Spleen (tissue), 7 donors: Measurements from ENCODE around the gene TLR1.

Experiments
- CTCF ChIP-seq, 11 experiments: fragments of 200-600 bp in 7 of 11; fragments of 450-650 bp in 4 of 11; sonication (generic) in 4 of 11; IDR thresholded peaks in 8 of 11; conservative IDR thresholded peaks in 3 of 11; 1 replicate in 7 of 11; 2 replicates in 4 of 11; pipeline versions ENCODE4 v1.4.0 to v1.8.0; 2016 to 2021; ENCODE audit warnings: antibody characterized with exemption in 11 of 11, inconsistent platforms in 4 of 11, mild to moderate bottlenecking in 1 of 11
- POLR2A ChIP-seq, 3 donors: fragments of 450-650 bp; IDR thresholded peaks; one replicate each; pipeline ENCODE4 v1.5.1; 2017; ENCODE audit warnings: antibody characterized with exemption in 3 of 3, mild to moderate bottlenecking in 1 of 3
- POLR2AphosphoS5 ChIP-seq, 3 donors: sonication (generic); formaldehyde crosslinking; IDR thresholded peaks; one replicate each; pipeline ENCODE4 v1.5.1; 2017; ENCODE audit warnings: antibody characterized with exemption in 3 of 3
- donor health status: DM: no; HTN: no; CAD: no; lungs with moderate emphysema.
- donor health status: DM: no; HTN: no; CAD: no.
- donor health status: DM: no; HTN: no; CAD: no.

DNA sequence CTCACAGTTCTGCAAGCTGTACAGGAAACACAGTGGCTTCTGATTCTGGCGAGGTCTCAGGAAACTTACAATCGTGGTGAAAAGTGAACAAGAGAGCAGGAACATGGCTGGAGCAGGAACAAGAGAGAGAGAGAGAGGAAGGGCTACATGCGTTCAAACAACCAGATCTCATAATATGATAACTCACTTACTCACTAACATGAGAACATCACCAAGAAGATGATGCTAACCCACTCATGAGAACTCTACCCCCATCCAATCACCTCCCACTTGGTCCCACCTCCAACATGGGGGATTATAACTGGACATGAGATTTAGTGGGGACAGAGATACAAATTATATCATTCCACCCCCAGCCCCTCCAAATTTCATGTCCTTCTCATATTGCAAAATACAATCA, 9.8 kb upstream of the TLR1 start:
- no peak for TF ChIP-seq POLR2A (IDR thresholded peaks at IDR 0.05)
- no peak for TF ChIP-seq POLR2AphosphoS5 (IDR thresholded peaks at IDR 0.05)
- no peak for TF ChIP-seq CTCF (IDR thresholded peaks at IDR 0.05 in 8 of 11, conservative IDR thresholded peaks at IDR 0.05 in 3 of 11)
